ENCODE results near the gene NEUROD2. TPM values are rescaled to one million over a fixed set of nuclear protein-coding genes. Genes with fewer than 3 reads are reported as not detected.

The NEUROD2 gene
- total RNA-seq, 1 experiment from 2014 or later = not detected

GRCh38 chr17:39626171-39627046, 18.7 kb upstream of the NEUROD2 start, which contains the start of gene PPP1R1B:
PPP1R1B (plus strand) TSS chr17:39626952; CDS start chr17:39627393, 441 bp downstream.
- Histone ChIP-seq H3K9me3 (no peaks in the 10 kb centered on the region), H3K4me1 (peaks cover 11% of the 10 kb centered on the region; the same call in 1 of the 2 replicates), H3K36me3 (ENCODE audit: control insufficient read depth, insufficient read depth, low read length) (no peaks in the 10 kb centered on the region), H3K27me3 (replicated peaks; ENCODE audit: control insufficient read depth, insufficient read depth, low read length) (no peaks in the 10 kb centered on the region), H3K4me3 (ENCODE audit: low read depth, low read length) (no peak within 1 kb of the TSS)
- TF ChIP-seq CTCF (IDR thresholded peaks at IDR 0.05; ENCODE audit: insufficient read depth in 1 of 2, low read depth in 1 of 2, low read length in 1 of 2, severe bottlenecking in 1 of 2, unreplicated experiment in 1 of 2) = no peak
- Mint-ChIP-seq H3K27me3 (ENCODE audit: insufficient read depth, unreplicated experiment) (peaks cover 4% of the 10 kb centered on the region), H3K4me1 (ENCODE audit: low read depth, unreplicated experiment) (peaks cover 6% of the 10 kb centered on the region), H3K4me3 (ENCODE audit: unreplicated experiment) (peak within 1 kb of the TSS; percentile 32), H3K36me3 (ENCODE audit: insufficient read depth, unreplicated experiment) (no peaks in the 10 kb centered on the region), H3K27ac (ENCODE audit: unreplicated experiment) (no peak within 1 kb of the TSS), H3K9me3 (ENCODE audit: unreplicated experiment) (no peaks in the 10 kb centered on the region)
- DNase-seq = no peak
- intact Hi-C loops (cut with micrococcal nuclease; ENCODE audit: unreplicated experiment) = no loop called here
- ChIA-PET POLR2A (no interaction called here), CTCF (interaction anchor here (0.6 kb wide), 1 partner anchor 130 kb away, joined by 4 read pairs; no protein-coding TSS in a partner anchor)
- BruUV-seq (replicated peaks) = no TSS peak

GRCh38 chr17:39625198-39625785, 17.6 kb upstream of the NEUROD2 start:
- H3K27me3 ChIP-seq (replicated peaks; ENCODE audit: control insufficient read depth, insufficient read depth, low read length) = no peaks in the 10 kb centered on the region
- CTCF ChIA-PET = interaction anchor here (0.6 to 2.7 kb wide), 4 partner anchors 47 to 114 kb away, joined by 3 to 48 read pairs (median 6); no protein-coding TSS in a partner anchor
- no TSS peak for BruUV-seq (replicated peaks)
- intact Hi-C loops (cut with micrococcal nuclease; ENCODE audit: unreplicated experiment) = no loop called here
- H3K36me3 ChIP-seq (ENCODE audit: control insufficient read depth, insufficient read depth, low read length) = no peaks in the 10 kb centered on the region
- H3K27me3 Mint-ChIP-seq (ENCODE audit: insufficient read depth, unreplicated experiment) = peaks cover 4% of the 10 kb centered on the region
- H3K9me3 Mint-ChIP-seq (ENCODE audit: unreplicated experiment) = no peaks in the 10 kb centered on the region
- H3K9me3 ChIP-seq = no peaks in the 10 kb centered on the region
- H3K36me3 Mint-ChIP-seq (ENCODE audit: insufficient read depth, unreplicated experiment) = no peaks in the 10 kb centered on the region
- no peaks in the 10 kb centered on the region for H3K4me1 Mint-ChIP-seq (ENCODE audit: low read depth, unreplicated experiment)
- no peak overlapping the region for H3K4me3 Mint-ChIP-seq (ENCODE audit: unreplicated experiment)
- peaks cover 11% of the 10 kb centered on the region; the same call in 1 of the 2 replicates for H3K4me1 ChIP-seq
- no peak for TF ChIP-seq CTCF (IDR thresholded peaks at IDR 0.05; ENCODE audit: insufficient read depth in 1 of 2, low read depth in 1 of 2, low read length in 1 of 2, severe bottlenecking in 1 of 2, unreplicated experiment in 1 of 2)
- no peak for DNase-seq
- H3K4me3 ChIP-seq (ENCODE audit: low read depth, low read length) = no peak overlapping the region
- POLR2A ChIA-PET = interaction anchor here (0.6 kb wide), 1 partner anchor 21 kb away, joined by 3 read pairs; no protein-coding TSS in a partner anchor
- H3K27ac Mint-ChIP-seq (ENCODE audit: unreplicated experiment) = no peak overlapping the region

GRCh38 chr17:39624313-39624712, 16.6 kb upstream of the NEUROD2 start:
- no peak for DNase-seq
- Histone ChIP-seq H3K4me1 (peaks cover 11% of the 10 kb centered on the region; the same call in 1 of the 2 replicates), H3K4me3 (ENCODE audit: low read depth, low read length) (no peak overlapping the region), H3K27me3 (replicated peaks; ENCODE audit: control insufficient read depth, insufficient read depth, low read length) (no peaks in the 10 kb centered on the region), H3K36me3 (ENCODE audit: control insufficient read depth, insufficient read depth, low read length) (no peaks in the 10 kb centered on the region), H3K9me3 (no peaks in the 10 kb centered on the region)
- no peaks in the 10 kb centered on the region for H3K9me3 Mint-ChIP-seq (ENCODE audit: unreplicated experiment)
- ChIA-PET CTCF (interaction anchor here (0.5 to 2.7 kb wide), 6 partner anchors 48 to 115 kb away, joined by 3 to 48 read pairs (median 4); no protein-coding TSS in a partner anchor), POLR2A (no interaction called here)
- no peaks in the 10 kb centered on the region for H3K36me3 Mint-ChIP-seq (ENCODE audit: insufficient read depth, unreplicated experiment)
- intact Hi-C loops (cut with micrococcal nuclease; ENCODE audit: unreplicated experiment) = no loop called here
- TF ChIP-seq CTCF (IDR thresholded peaks at IDR 0.05; ENCODE audit: insufficient read depth in 1 of 2, low read depth in 1 of 2, low read length in 1 of 2, severe bottlenecking in 1 of 2, unreplicated experiment in 1 of 2) = no peak
- no peak overlapping the region for H3K27ac Mint-ChIP-seq (ENCODE audit: unreplicated experiment)
- BruUV-seq (replicated peaks) = no TSS peak
- peaks cover 4% of the 10 kb centered on the region for H3K27me3 Mint-ChIP-seq (ENCODE audit: insufficient read depth, unreplicated experiment)
- H3K4me3 Mint-ChIP-seq (ENCODE audit: unreplicated experiment) = no peak overlapping the region
- H3K4me1 Mint-ChIP-seq (ENCODE audit: low read depth, unreplicated experiment) = no peaks in the 10 kb centered on the region
